ENCODE data around the gene BRSK2.

BRSK2 gene

GRCh38 chr11:1506981-1507380 is 117.2 kb downstream of the BRSK2 start:
- H4K20me1 ChIP-seq (ENCODE audit: insufficient read depth, low read length), result no peaks in the 10 kb centered on the region
- no peak for DNase-seq
- H3K27ac ChIP-seq (ENCODE audit: low read length), result no peak overlapping the region
- TF ChIP-seq, protein P1, sequence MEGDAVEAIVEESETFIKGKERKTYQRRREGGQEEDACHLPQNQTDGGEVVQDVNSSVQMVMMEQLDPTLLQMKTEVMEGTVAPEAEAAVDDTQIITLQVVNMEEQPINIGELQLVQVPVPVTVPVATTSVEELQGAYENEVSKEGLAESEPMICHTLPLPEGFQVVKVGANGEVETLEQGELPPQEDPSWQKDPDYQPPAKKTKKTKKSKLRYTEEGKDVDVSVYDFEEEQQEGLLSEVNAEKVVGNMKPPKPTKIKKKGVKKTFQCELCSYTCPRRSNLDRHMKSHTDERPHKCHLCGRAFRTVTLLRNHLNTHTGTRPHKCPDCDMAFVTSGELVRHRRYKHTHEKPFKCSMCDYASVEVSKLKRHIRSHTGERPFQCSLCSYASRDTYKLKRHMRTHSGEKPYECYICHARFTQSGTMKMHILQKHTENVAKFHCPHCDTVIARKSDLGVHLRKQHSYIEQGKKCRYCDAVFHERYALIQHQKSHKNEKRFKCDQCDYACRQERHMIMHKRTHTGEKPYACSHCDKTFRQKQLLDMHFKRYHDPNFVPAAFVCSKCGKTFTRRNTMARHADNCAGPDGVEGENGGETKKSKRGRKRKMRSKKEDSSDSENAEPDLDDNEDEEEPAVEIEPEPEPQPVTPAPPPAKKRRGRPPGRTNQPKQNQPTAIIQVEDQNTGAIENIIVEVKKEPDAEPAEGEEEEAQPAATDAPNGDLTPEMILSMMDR (IDR thresholded peaks at IDR 0.05; ENCODE audit: low read length), result no peak
- TF ChIP-seq EZH2phosphoT487 (IDR thresholded peaks at IDR 0.05; ENCODE audit: low read length), result no peak
- TF ChIP-seq EZH2 (optimal IDR thresholded peaks at IDR 0.05; ENCODE audit: low read depth, low read length), result no peak
- no peak overlapping the region for H2AFZ ChIP-seq (ENCODE audit: low read length)
- H3K9me3 ChIP-seq (replicated peaks; ENCODE audit: insufficient read depth, low read length), result no peaks in the 10 kb centered on the region
- no peak overlapping the region for H3K9ac ChIP-seq (ENCODE audit: low read length)
- H3K4me2 ChIP-seq (ENCODE audit: low read depth, low read length), result no peak overlapping the region
- no peaks in the 10 kb centered on the region for H3K27me3 ChIP-seq (replicated peaks; ENCODE audit: insufficient read depth, low read length)
- no peaks in the 10 kb centered on the region for H3K36me3 ChIP-seq (replicated peaks; ENCODE audit: insufficient read depth, low read length)
- H3K79me2 ChIP-seq (ENCODE audit: low read length), result peaks cover 23% of the 10 kb centered on the region
- H3K4me1 ChIP-seq (ENCODE audit: low read length), result no peaks in the 10 kb centered on the region
- no peak overlapping the region for H3K4me3 ChIP-seq (ENCODE audit: low read length)
- H3K9me2 ChIP-seq (replicated peaks; ENCODE audit: insufficient read depth, low read length), result no peaks in the 10 kb centered on the region
- no peaks in the 10 kb centered on the region for H3F3A ChIP-seq (ENCODE audit: insufficient read depth, low read length)

DNA sequence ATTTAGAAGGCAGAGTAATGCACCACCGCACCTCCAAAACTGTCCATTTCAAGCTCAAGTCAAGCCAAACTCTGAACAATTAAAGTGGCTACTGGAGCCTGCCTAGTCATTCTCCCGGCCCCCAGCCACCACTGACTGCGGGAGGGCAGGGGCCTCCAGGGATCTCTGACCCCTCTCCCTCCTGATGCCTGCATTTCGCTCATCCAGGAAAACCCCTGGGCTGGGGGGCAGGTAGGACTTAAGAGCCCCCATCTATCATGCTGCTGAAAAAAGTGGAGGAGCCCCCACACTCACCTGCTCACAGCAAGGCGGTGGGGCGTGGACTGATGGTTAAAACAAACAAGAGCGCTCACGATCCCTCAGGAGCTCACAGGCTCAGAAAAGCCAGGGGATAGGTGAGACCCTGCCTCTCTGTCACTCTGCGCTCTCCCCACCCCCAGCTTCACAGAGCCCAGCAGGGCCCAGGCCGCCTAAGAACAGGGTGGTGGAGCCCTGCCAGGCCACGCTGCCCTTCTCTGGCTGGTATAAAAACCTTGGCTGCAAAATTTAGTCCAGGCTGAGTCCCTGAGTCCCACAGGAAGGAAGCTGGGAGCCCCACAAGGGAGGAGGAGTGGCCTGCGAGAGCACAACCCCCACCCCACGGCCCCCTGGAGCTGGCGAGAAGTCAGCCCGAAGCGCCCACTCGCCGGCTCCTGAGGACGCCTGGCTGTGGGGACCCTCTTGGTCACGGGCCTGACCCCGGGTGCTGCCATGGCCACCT is 117.8 kb downstream of the BRSK2 start:
- no peaks in the 10 kb centered on the region for H3K27me3 ChIP-seq (replicated peaks; ENCODE audit: insufficient read depth, low read length)
- TF ChIP-seq EZH2phosphoT487 (IDR thresholded peaks at IDR 0.05; ENCODE audit: low read length) (no peak), EZH2 (optimal IDR thresholded peaks at IDR 0.05; ENCODE audit: low read depth, low read length) (no peak)
- TF ChIP-seq, protein P1 (IDR thresholded peaks at IDR 0.05; ENCODE audit: low read length), result no peak
- peaks cover 4% of the 10 kb centered on the region; the same call in 1 of the 2 replicates for H3F3A ChIP-seq (ENCODE audit: insufficient read depth, low read length)
- no peak for DNase-seq
- no peaks in the 10 kb centered on the region for H3K4me1 ChIP-seq (ENCODE audit: low read length)
- H3K36me3 ChIP-seq (replicated peaks; ENCODE audit: insufficient read depth, low read length), result no peaks in the 10 kb centered on the region
- H3K9me3 ChIP-seq (replicated peaks; ENCODE audit: insufficient read depth, low read length), result no peaks in the 10 kb centered on the region
- H3K27ac ChIP-seq (ENCODE audit: low read length), result no peak overlapping the region
- H3K9me2 ChIP-seq (replicated peaks; ENCODE audit: insufficient read depth, low read length), result no peaks in the 10 kb centered on the region
- H2AFZ ChIP-seq (ENCODE audit: low read length), result no peak overlapping the region
- H3K79me2 ChIP-seq (ENCODE audit: low read length), result peaks cover 21% of the 10 kb centered on the region
- H3K4me2 ChIP-seq (ENCODE audit: low read depth, low read length), result no peak overlapping the region
- H3K4me3 ChIP-seq (ENCODE audit: low read length), result no peak overlapping the region
- no peaks in the 10 kb centered on the region for H4K20me1 ChIP-seq (ENCODE audit: insufficient read depth, low read length)
- H3K9ac ChIP-seq (ENCODE audit: low read length), result no peak overlapping the region

DNA sequence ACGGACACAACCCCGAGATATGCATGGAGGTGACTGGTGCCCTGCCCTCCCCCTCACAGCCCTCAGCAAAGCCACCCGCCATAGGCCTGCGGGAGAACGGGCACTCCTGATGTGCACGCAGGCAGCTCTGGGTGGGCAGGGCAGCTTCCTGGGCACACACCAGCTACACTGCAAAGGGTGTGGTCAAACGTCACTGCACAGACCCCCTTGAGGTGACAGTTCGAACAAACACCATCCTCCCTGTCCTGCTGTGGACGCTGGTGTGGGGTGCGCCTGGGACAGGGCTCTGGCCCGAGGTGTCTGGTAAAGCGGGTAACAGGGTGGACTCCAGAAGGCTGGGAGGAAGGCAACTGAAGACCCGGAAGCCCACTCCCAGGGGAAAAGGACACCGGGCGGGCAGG is 118.8 kb downstream of the BRSK2 start:
- H3K27me3 ChIP-seq (replicated peaks; ENCODE audit: insufficient read depth, low read length), result no peaks in the 10 kb centered on the region
- no peaks in the 10 kb centered on the region for H3K36me3 ChIP-seq (replicated peaks; ENCODE audit: insufficient read depth, low read length)
- no peak overlapping the region for H2AFZ ChIP-seq (ENCODE audit: low read length)
- H4K20me1 ChIP-seq (ENCODE audit: insufficient read depth, low read length), result no peaks in the 10 kb centered on the region
- no peak overlapping the region for H3K4me3 ChIP-seq (ENCODE audit: low read length)
- H3F3A ChIP-seq (ENCODE audit: insufficient read depth, low read length), result peaks cover 4% of the 10 kb centered on the region; the same call in 1 of the 2 replicates
- TF ChIP-seq, protein P1 (IDR thresholded peaks at IDR 0.05; ENCODE audit: low read length), result no peak
- no peak for TF ChIP-seq EZH2 (optimal IDR thresholded peaks at IDR 0.05; ENCODE audit: low read depth, low read length)
- TF ChIP-seq EZH2phosphoT487 (IDR thresholded peaks at IDR 0.05; ENCODE audit: low read length), result no peak
- H3K9me2 ChIP-seq (replicated peaks; ENCODE audit: insufficient read depth, low read length), result no peaks in the 10 kb centered on the region
- no peak for DNase-seq
- H3K79me2 ChIP-seq (ENCODE audit: low read length), result peaks cover 19% of the 10 kb centered on the region
- H3K27ac ChIP-seq (ENCODE audit: low read length), result no peak overlapping the region
- no peak overlapping the region for H3K4me2 ChIP-seq (ENCODE audit: low read depth, low read length)
- H3K9ac ChIP-seq (ENCODE audit: low read length), result no peak overlapping the region
- H3K4me1 ChIP-seq (ENCODE audit: low read length), result no peaks in the 10 kb centered on the region
- H3K9me3 ChIP-seq (replicated peaks; ENCODE audit: insufficient read depth, low read length), result no peaks in the 10 kb centered on the region
